ENCODE results near the gene MYH14.

Gene MYH14

GRCh38 chr19:50206191-50206590, 2.8 kb downstream of the MYH14 start:
- H3K27me3 ChIP-seq (ENCODE audit: low read depth, low read length) = no peaks in the 10 kb centered on the region
- H3K27ac ChIP-seq (ENCODE audit: low read length) = no peak overlapping the region
- H3K9ac ChIP-seq (ENCODE audit: low read length) = no peak overlapping the region
- H3K4me1 ChIP-seq (ENCODE audit: low read length) = no peaks in the 10 kb centered on the region
- H4K20me1 ChIP-seq (ENCODE audit: insufficient read depth, low read length) = no peaks in the 10 kb centered on the region
- no peak overlapping the region for H3K4me2 ChIP-seq (ENCODE audit: low read length)
- no peak for TF ChIP-seq EZH2phosphoT487 (IDR thresholded peaks at IDR 0.05; ENCODE audit: low read depth)
- TF ChIP-seq CTCF (IDR thresholded peaks at IDR 0.05; ENCODE audit: low read depth, low read length) = no peak
- no peak overlapping the region for H3K4me3 ChIP-seq (ENCODE audit: low read length)
- H2AFZ ChIP-seq (ENCODE audit: low read depth, low read length) = no peak overlapping the region
- H3K36me3 ChIP-seq (replicated peaks; ENCODE audit: low read depth, low read length) = no peaks in the 10 kb centered on the region
- H3K79me2 ChIP-seq (ENCODE audit: low read length) = no peaks in the 10 kb centered on the region
- 0 out of 2 replicates have a peak, but pooled peaks cover 1% of the 10 kb centered on the region for H3K9me3 ChIP-seq (ENCODE audit: insufficient read depth, low read length)

- no peaks in the 10 kb centered on the region for H3K4me1 ChIP-seq (ENCODE audit: low read length)
- H3K79me2 ChIP-seq (ENCODE audit: low read length) = no peaks in the 10 kb centered on the region
- H3K36me3 ChIP-seq (replicated peaks; ENCODE audit: low read depth, low read length) = no peaks in the 10 kb centered on the region
- 0 out of 2 replicates have a peak, but pooled peaks cover 10% of the 10 kb centered on the region for H3K9me3 ChIP-seq (ENCODE audit: insufficient read depth, low read length)
- H3K9ac ChIP-seq (ENCODE audit: low read length) = no peak overlapping the region
- H3K4me3 ChIP-seq (ENCODE audit: low read length) = no peak overlapping the region
- no peak for TF ChIP-seq EZH2phosphoT487 (IDR thresholded peaks at IDR 0.05; ENCODE audit: low read depth)
- no peak for TF ChIP-seq CTCF (IDR thresholded peaks at IDR 0.05; ENCODE audit: low read depth, low read length)
- no peaks in the 10 kb centered on the region for H4K20me1 ChIP-seq (ENCODE audit: insufficient read depth, low read length)
- H2AFZ ChIP-seq (ENCODE audit: low read depth, low read length) = no peak overlapping the region
- H3K4me2 ChIP-seq (ENCODE audit: low read length) = no peak overlapping the region
- no peaks in the 10 kb centered on the region for H3K27me3 ChIP-seq (ENCODE audit: low read depth, low read length)
- H3K27ac ChIP-seq (ENCODE audit: low read length) = no peak overlapping the region
Measured at GRCh38 chr19:50207730-50208129, 4.3 kb downstream of the MYH14 start.

GRCh38 chr19:50209131-50209530, 5.7 kb downstream of the MYH14 start:
- Histone ChIP-seq H3K27ac (ENCODE audit: low read length) (no peak overlapping the region), H3K4me3 (ENCODE audit: low read length) (no peak overlapping the region), H3K4me2 (ENCODE audit: low read length) (no peak overlapping the region), H3K9ac (ENCODE audit: low read length) (no peak overlapping the region), H2AFZ (ENCODE audit: low read depth, low read length) (no peak overlapping the region), H4K20me1 (ENCODE audit: insufficient read depth, low read length) (no peaks in the 10 kb centered on the region), H3K79me2 (ENCODE audit: low read length) (no peaks in the 10 kb centered on the region), H3K4me1 (ENCODE audit: low read length) (no peaks in the 10 kb centered on the region), H3K27me3 (ENCODE audit: low read depth, low read length) (no peaks in the 10 kb centered on the region), H3K36me3 (replicated peaks; ENCODE audit: low read depth, low read length) (no peaks in the 10 kb centered on the region), H3K9me3 (ENCODE audit: insufficient read depth, low read length) (0 out of 2 replicates have a peak, but pooled peaks cover 10% of the 10 kb centered on the region)
- TF ChIP-seq CTCF (IDR thresholded peaks at IDR 0.05; ENCODE audit: low read depth, low read length) (no peak), EZH2phosphoT487 (IDR thresholded peaks at IDR 0.05; ENCODE audit: low read depth) (no peak)

- TF ChIP-seq CTCF (IDR thresholded peaks at IDR 0.05; ENCODE audit: low read depth, low read length) = no peak
- TF ChIP-seq EZH2phosphoT487 (IDR thresholded peaks at IDR 0.05; ENCODE audit: low read depth) = no peak
- no peak overlapping the region for H3K27ac ChIP-seq (ENCODE audit: low read length)
- 0 out of 2 replicates have a peak, but pooled peaks cover 10% of the 10 kb centered on the region for H3K9me3 ChIP-seq (ENCODE audit: insufficient read depth, low read length)
- no peaks in the 10 kb centered on the region for H3K79me2 ChIP-seq (ENCODE audit: low read length)
- H2AFZ ChIP-seq (ENCODE audit: low read depth, low read length) = no peak overlapping the region
- H3K9ac ChIP-seq (ENCODE audit: low read length) = no peak overlapping the region
- H4K20me1 ChIP-seq (ENCODE audit: insufficient read depth, low read length) = no peaks in the 10 kb centered on the region
- no peak overlapping the region for H3K4me2 ChIP-seq (ENCODE audit: low read length)
- H3K36me3 ChIP-seq (replicated peaks; ENCODE audit: low read depth, low read length) = no peaks in the 10 kb centered on the region
- H3K4me1 ChIP-seq (ENCODE audit: low read length) = no peaks in the 10 kb centered on the region
- no peak overlapping the region for H3K4me3 ChIP-seq (ENCODE audit: low read length)
- H3K27me3 ChIP-seq (ENCODE audit: low read depth, low read length) = no peaks in the 10 kb centered on the region
Measured at GRCh38 chr19:50210425-50210824, 7.0 kb downstream of the MYH14 start.
